ENCODE measurements around the gene NR3C2. TPM values are rescaled to one million over a fixed set of nuclear protein-coding genes. Genes with fewer than 3 reads are reported as not detected.

Gene NR3C2
- total RNA-seq, 1 donor from 2014 or later: 0.79 TPM

DNA sequence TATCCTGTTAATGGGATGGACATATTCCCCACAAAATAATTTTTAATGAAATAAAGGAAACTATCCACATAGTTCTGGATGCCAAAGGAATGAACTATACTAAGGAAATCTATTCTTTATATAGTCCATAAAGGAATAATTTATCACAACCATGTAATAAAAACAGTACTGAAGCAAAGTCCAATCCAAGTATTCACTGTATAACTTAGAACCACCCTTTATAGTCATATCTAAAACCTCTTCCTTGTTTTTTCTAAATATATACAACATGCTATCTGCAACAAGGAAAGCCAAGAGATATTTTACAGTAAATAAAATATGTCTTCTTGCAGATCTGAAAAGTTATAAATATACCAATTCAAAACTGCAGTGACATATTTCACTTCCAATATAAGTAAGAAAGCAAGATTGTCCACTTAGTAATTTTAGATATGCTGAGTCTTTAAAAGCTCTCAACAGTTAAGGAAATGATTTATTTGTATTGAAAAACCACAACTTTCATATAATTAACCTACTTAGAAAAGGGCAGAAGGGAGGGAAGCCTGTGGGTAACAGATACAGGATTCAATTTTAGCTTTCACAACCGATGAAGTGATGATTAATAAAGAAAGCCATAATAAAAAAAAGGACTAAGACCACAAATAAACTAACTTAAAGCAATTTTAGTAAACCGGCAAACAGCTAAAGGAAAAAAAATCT, 8.0 kb downstream of the NR3C2 start:
- H3K36me3 ChIP-seq (ENCODE audit: control insufficient read depth, insufficient read depth, low read length): no peaks in the 10 kb centered on the region
- TF ChIP-seq, protein P1, sequence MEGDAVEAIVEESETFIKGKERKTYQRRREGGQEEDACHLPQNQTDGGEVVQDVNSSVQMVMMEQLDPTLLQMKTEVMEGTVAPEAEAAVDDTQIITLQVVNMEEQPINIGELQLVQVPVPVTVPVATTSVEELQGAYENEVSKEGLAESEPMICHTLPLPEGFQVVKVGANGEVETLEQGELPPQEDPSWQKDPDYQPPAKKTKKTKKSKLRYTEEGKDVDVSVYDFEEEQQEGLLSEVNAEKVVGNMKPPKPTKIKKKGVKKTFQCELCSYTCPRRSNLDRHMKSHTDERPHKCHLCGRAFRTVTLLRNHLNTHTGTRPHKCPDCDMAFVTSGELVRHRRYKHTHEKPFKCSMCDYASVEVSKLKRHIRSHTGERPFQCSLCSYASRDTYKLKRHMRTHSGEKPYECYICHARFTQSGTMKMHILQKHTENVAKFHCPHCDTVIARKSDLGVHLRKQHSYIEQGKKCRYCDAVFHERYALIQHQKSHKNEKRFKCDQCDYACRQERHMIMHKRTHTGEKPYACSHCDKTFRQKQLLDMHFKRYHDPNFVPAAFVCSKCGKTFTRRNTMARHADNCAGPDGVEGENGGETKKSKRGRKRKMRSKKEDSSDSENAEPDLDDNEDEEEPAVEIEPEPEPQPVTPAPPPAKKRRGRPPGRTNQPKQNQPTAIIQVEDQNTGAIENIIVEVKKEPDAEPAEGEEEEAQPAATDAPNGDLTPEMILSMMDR (IDR thresholded peaks at IDR 0.05; ENCODE audit: insufficient read depth, low read length, severe bottlenecking): no peak
- DNase-seq (ENCODE audit: low read depth) (no peak), FAIRE-seq (no peak)
- H3K27me3 ChIP-seq (ENCODE audit: control insufficient read depth, insufficient read depth, low read length): no peaks in the 10 kb centered on the region
- no peak overlapping the region for H3K4me3 ChIP-seq (ENCODE audit: low read depth, low read length)

DNA sequence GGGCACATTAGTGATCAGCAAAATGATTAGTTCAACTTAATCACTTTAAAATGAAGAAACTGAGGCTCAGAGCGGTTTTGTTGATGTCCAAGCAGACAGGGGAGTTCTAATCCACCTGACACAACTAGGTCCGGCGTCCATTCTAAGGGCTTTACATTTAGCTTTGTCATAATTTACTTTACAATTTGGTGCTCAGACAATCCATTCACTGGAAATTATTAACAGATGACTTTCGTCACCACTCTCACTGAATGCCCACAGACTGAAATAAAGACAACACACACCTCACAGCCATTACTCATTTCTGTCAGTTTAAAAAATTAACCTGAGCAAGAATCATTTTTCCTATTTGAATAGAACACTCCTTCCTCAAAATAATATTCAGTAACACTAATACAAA, 10.8 kb downstream of the NR3C2 start:
- DNase-seq (ENCODE audit: low read depth) (no peak), FAIRE-seq (no peak)
- Histone ChIP-seq H3K27me3 (ENCODE audit: control insufficient read depth, insufficient read depth, low read length) (no peaks in the 10 kb centered on the region), H3K36me3 (ENCODE audit: control insufficient read depth, insufficient read depth, low read length) (no peaks in the 10 kb centered on the region), H3K4me3 (ENCODE audit: low read depth, low read length) (no peak overlapping the region)
- TF ChIP-seq, protein P1 (IDR thresholded peaks at IDR 0.05; ENCODE audit: insufficient read depth, low read length, severe bottlenecking): no peak

DNA sequence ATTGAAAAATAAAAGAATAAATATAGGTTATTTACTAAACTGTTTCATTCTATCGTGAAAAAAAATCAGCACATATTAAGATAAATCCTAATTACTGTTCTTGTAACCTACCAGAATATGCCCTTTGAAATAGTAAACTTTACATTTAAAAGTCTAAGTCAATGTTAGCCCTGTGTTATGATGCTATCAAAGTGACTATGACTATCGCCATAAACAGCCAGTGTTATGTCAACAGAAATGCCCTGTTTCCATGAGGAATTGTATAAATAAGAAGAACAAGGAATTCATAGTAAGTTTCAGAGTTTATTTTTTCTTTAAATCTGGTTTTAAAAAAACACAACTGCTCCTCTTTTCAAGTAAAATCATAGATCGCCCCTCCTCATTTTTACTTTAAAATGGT, 11.4 kb downstream of the NR3C2 start:
- TF ChIP-seq, protein P1 (IDR thresholded peaks at IDR 0.05; ENCODE audit: insufficient read depth, low read length, severe bottlenecking): no peak
- DNase-seq (ENCODE audit: low read depth) (no peak), FAIRE-seq (no peak)
- Histone ChIP-seq H3K4me3 (ENCODE audit: low read depth, low read length) (no peak overlapping the region), H3K36me3 (ENCODE audit: control insufficient read depth, insufficient read depth, low read length) (no peaks in the 10 kb centered on the region), H3K27me3 (ENCODE audit: control insufficient read depth, insufficient read depth, low read length) (no peaks in the 10 kb centered on the region)

DNA sequence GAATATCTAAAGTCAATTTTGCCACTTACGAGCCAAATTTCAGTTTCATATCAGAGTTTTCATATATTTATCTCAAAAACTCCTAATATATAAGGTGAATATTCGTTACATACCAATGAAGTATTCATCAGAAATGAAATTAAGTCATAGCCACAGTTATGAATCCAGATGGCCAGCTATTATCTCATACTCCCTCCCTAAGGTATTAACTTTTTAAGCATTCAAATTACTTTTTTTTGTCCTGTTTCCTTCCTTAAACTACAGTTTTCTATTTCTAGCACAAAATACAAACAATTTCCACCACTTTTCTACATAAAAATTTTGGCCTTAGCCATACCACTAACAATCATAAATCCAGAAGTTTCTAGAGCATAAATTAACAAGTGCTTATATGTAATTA, 13.0 kb downstream of the NR3C2 start:
- no peak for DNase-seq (ENCODE audit: low read depth)
- TF ChIP-seq, protein P1 (IDR thresholded peaks at IDR 0.05; ENCODE audit: insufficient read depth, low read length, severe bottlenecking): no peak
- FAIRE-seq: no peak
- Histone ChIP-seq H3K27me3 (ENCODE audit: control insufficient read depth, insufficient read depth, low read length) (no peaks in the 10 kb centered on the region), H3K4me3 (ENCODE audit: low read depth, low read length) (no peak overlapping the region), H3K36me3 (ENCODE audit: control insufficient read depth, insufficient read depth, low read length) (no peaks in the 10 kb centered on the region)

DNA sequence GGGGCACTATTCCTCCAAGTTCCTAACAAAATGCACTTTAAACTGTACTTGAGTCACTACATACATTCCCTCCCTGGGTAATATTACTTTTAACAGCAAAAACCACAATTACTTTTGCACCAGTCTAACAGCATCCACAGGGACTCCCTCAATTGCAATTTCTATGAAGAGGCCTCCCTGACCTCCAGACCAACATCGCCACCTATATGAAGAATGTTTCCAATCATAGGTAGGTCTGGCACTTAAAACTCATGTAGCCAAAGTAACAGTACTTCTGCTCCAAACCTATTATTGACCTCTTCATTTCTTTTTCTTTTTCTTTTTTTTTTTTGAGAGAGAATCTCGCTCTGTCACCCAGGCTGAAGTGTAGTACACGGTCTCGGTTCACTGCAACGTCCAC, 15.6 kb downstream of the NR3C2 start:
- Histone ChIP-seq H3K27me3 (ENCODE audit: control insufficient read depth, insufficient read depth, low read length) (no peaks in the 10 kb centered on the region), H3K36me3 (ENCODE audit: control insufficient read depth, insufficient read depth, low read length) (no peaks in the 10 kb centered on the region), H3K4me3 (ENCODE audit: low read depth, low read length) (no peak overlapping the region)
- TF ChIP-seq, protein P1 (IDR thresholded peaks at IDR 0.05; ENCODE audit: insufficient read depth, low read length, severe bottlenecking): no peak
- DNase-seq (ENCODE audit: low read depth): no peak
- no peak for FAIRE-seq
